Small intestine (tissue), 7 donors: Measurements from ENCODE around the gene PHKB. TPM values are rescaled to one million over a fixed set of nuclear protein-coding genes. Genes with fewer than 3 reads are reported as not detected.

Experiments used
- DNase-seq, 2 donors: peaks; one replicate each; pipeline versions ENCODE4 v3.0.0 to v3.0.0-alpha.2; 2013
- FAIRE-seq: peaks from 2 replicates; lab custom pipeline; 2012; peaks lifted over from hg19 to GRCh38; lab: Jason Lieb, UNC
- H3K27ac ChIP-seq, 3 donors: one replicate each; pipeline ENCODE4 v1.5.1; 2013; ENCODE audit warnings: low read length in 2 of 3, mild to moderate bottlenecking in 2 of 3, control low read depth in 1 of 3, inconsistent platforms in 1 of 3, low read depth in 1 of 3, moderate library complexity in 1 of 3
- H3K27me3 ChIP-seq, 3 donors: one replicate each; pipeline ENCODE4 v1.6.1; 2013; ENCODE audit warnings: low read length in 3 of 3, inconsistent platforms in 1 of 3; ENCODE audit not compliant: control insufficient read depth in 3 of 3, insufficient read depth in 3 of 3
- H3K36me3 ChIP-seq, 3 donors: one replicate each; pipeline ENCODE4 v1.6.1; 2013; ENCODE audit warnings: low read length in 3 of 3, inconsistent platforms in 1 of 3, low read depth in 1 of 3, mild to moderate bottlenecking in 1 of 3, moderate library complexity in 1 of 3; ENCODE audit not compliant: control insufficient read depth in 3 of 3, insufficient read depth in 2 of 3
- H3K4me1 ChIP-seq, 3 donors: one replicate each; pipeline ENCODE4 v1.6.1; 2013; ENCODE audit warnings: low read length in 2 of 3, inconsistent platforms in 1 of 3, low read depth in 1 of 3, mild to moderate bottlenecking in 1 of 3, moderate library complexity in 1 of 3; ENCODE audit not compliant: control insufficient read depth in 3 of 3, insufficient read depth in 2 of 3
- H3K4me3 ChIP-seq, 3 donors: one replicate each; pipeline ENCODE4 v1.5.1; 2013; ENCODE audit warnings: low read length in 3 of 3, control low read depth in 1 of 3, inconsistent platforms in 1 of 3, low read depth in 1 of 3, mild to moderate bottlenecking in 1 of 3, moderate library complexity in 1 of 3
- H3K9me3 ChIP-seq, 2 donors: one replicate each; pipeline ENCODE4 v1.6.1; 2013; ENCODE audit warnings: low read depth in 1 of 2, low read length in 1 of 2; ENCODE audit not compliant: control insufficient read depth in 2 of 2, insufficient read depth in 1 of 2
- WGBS, 3 donors: extraction: QIAGEN DNeasy Blood & Tissue Kit; methylation state at CpG; one replicate each; pipeline ENCODE4 v1.1.7; 2013; 5-methylcytosine and 5-hydroxymethylcytosine counted together
- polyA plus RNA-seq, 4 donors: library from polyadenylated mRNA; stranded (reverse) in 3 of 4; unstranded in 1 of 4; fragments of 200-250 nt in 3 of 4; fragments of 120-200 nt in 1 of 4; gene quantifications; one replicate each; pipeline versions ENCODE4 v1.2.1 to v1.2.3, GENCODE V29; 2013
- donor health status: healthy with polysubstance abuse.
- donor health status: control.
- donor health status: control.
- donor health status: Bipolar disorder and iron deficiency.
- donor health status: healthy.

The PHKB gene
- polyA plus RNA-seq, 4 donors: 27.0 to 69.3 (median 37.0) TPM

DNA sequence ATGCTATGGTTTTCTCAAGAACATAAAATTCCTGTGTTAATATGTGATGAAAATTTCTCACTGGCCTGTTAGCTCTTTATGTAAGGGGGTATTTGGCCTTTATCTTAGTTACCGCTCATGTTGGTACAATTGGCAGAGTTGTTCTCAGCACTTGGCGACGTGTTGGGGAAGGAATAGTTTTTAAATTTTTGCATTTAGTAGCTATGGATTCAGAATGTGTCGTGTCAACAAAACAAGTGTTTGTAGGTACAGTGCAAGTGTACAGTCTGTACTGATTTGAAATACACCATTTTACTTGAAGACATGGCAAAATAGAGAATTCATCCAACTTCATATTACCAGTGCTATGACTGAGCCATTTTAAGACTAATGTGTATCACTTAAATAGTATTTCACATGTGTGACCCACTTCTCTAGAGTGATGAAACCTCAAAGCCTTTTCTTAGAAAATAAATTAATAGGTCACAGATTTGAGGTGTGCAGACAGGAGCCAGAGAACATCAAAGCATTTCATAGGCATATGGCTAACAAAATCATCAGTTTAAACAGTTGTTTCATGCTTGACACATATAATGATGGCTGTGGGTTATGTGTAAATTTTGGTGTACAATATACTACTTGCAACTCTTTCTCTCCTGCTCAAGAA is 150.8 kb downstream of the PHKB start:
- Histone ChIP-seq H3K27me3 (no peaks in the 10 kb centered on the region), H3K4me1 (no peaks in the 10 kb centered on the region), H3K9me3 (no peaks in the 10 kb centered on the region), H3K4me3 (no peak overlapping the region), H3K36me3 (peaks cover 0 to 7% (median 5%) of the 10 kb centered on the region in 3 donors), H3K27ac (no peak overlapping the region)
- no peak for FAIRE-seq
- no peak for DNase-seq
- 93 to 98% (median 97%) methylated on average over 4 of the region's 4 CpGs for WGBS, 3 donors

GRCh38 chr16:47612711-47613110 is 151.6 kb downstream of the PHKB start:
- no peaks in the 10 kb centered on the region for H3K4me1 ChIP-seq
- H3K27ac ChIP-seq: no peak overlapping the region
- H3K4me3 ChIP-seq: no peak overlapping the region
- 97% methylated on average over 2 of the region's 2 CpGs for WGBS, 3 donors
- no peaks in the 10 kb centered on the region for H3K9me3 ChIP-seq
- FAIRE-seq (no peak), DNase-seq (no peak)
- peaks cover 0 to 7% (median 5%) of the 10 kb centered on the region in 3 donors for H3K36me3 ChIP-seq
- no peaks in the 10 kb centered on the region for H3K27me3 ChIP-seq

DNA sequence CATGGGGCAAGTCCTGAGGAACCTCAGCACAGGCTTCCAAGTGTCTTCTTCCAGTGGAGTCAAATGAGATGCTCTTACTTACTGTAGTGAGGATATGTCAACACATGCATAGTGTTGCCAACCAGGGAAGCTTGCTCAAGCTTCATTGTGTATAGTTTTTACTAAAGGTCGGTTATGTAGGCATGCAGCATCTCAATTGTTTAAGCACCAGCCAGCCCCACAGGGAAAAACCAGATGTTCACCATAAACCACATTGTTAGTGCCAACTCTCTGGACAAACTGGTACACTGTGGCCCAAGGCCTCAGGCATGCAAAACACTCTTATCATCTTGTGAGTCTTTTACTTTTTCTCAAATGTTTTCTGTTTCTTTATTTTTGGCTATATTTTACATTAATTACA is 152.1 kb downstream of the PHKB start:
- FAIRE-seq: no peak
- H3K27me3 ChIP-seq: no peaks in the 10 kb centered on the region
- H3K4me1 ChIP-seq: no peaks in the 10 kb centered on the region
- WGBS, 3 donors: 70 to 90% (median 86%) methylated on average over 1 of the region's 1 CpG
- no peak for DNase-seq
- H3K9me3 ChIP-seq: no peaks in the 10 kb centered on the region
- no peak overlapping the region for H3K27ac ChIP-seq
- peaks cover 0 to 7% (median 5%) of the 10 kb centered on the region in 3 donors for H3K36me3 ChIP-seq
- H3K4me3 ChIP-seq: no peak overlapping the region

DNA sequence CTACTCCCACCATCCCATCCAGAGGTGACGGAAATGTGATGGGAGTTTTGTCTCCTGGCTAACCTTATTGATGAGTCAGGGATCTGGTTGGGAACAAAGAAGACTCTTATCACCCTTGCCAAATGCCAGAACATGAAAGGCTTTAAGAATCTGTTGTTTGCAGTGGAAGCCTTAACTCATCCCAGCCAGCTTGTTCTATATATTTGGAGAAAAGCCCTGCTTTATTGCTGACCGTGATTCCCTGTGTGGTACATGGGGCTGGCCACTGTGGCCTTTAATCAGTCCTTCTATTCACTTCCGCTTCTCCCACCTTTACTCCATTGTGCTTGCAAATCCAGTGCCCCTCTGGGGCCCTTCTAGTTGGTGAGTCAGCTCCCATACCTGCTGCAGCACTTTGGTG is 156.6 kb downstream of the PHKB start:
- Histone ChIP-seq H3K4me3 (no peak overlapping the region), H3K4me1 (no peaks in the 10 kb centered on the region), H3K9me3 (no peaks in the 10 kb centered on the region), H3K27me3 (no peaks in the 10 kb centered on the region), H3K36me3 (peaks cover 0 to 2% (median 0%) of the 10 kb centered on the region in 3 donors), H3K27ac (no peak overlapping the region)
- 93 to 98% (median 97%) methylated on average over 3 of the region's 3 CpGs for WGBS, 3 donors
- FAIRE-seq: no peak
- DNase-seq: no peak

- Histone ChIP-seq H3K27me3 (no peaks in the 10 kb centered on the region), H3K4me1 (no peaks in the 10 kb centered on the region), H3K9me3 (no peaks in the 10 kb centered on the region), H3K36me3 (peaks cover 0 to 3% (median 2%) of the 10 kb centered on the region in 3 donors), H3K27ac (no peak overlapping the region), H3K4me3 (no peak overlapping the region)
- FAIRE-seq (no peak), DNase-seq (no peak)
- WGBS, 3 donors: 92 to 97% (median 92%) methylated on average over 1 of the region's 1 CpG
Observed at GRCh38 chr16:47622451-47623176, 161.5 kb downstream of the PHKB start.

DNA sequence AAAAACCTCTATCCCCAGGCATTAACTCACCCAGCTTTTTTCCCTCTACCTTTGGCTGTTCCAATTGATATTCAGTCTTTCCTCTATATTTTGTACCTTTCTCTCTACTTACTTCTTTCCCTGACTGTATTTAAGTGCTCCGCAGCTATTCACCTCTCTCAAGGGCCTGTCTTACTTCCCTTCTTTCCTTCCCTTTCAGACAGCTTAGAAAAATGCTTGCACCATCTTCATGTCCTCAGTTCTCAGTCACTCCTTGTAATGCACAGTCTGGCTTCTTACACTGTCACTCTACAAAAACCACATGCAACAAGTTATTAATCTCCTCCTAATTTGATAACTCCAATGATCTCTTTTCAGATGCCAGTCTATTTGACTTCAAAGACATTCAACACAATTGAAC is 163.4 kb downstream of the PHKB start:
- peaks cover 0 to 3% (median 2%) of the 10 kb centered on the region in 3 donors for H3K36me3 ChIP-seq
- no peak overlapping the region for H3K27ac ChIP-seq
- H3K4me3 ChIP-seq: no peak overlapping the region
- FAIRE-seq (no peak), DNase-seq (no peak)
- no peaks in the 10 kb centered on the region for H3K27me3 ChIP-seq
- 97 to 100% (median 98%) methylated on average over 1 of the region's 1 CpG for WGBS, 3 donors
- H3K9me3 ChIP-seq: no peaks in the 10 kb centered on the region
- no peaks in the 10 kb centered on the region for H3K4me1 ChIP-seq

DNA sequence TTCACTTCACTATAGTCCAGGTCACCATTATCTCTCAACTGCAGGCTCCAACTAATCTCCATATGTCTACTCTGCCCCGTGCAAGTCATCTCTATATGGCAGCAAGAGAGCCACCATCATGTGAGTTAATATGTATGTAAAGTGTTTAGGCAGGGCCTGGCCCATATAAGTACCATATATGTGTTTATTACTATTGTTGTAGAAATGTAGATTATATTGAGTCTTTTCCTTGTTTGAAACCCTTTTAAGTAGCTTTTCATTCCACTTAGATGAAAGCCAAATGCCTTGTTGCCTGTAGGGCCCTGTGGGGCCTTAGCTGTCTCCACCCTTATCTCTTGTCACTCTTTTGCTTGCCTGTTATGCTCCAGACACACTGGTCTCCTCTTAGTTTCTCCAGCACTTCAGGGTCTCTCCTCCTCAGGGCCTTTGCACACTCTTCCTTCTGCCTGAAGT is 164.0 kb downstream of the PHKB start:
- DNase-seq: no peak
- Histone ChIP-seq H3K27me3 (no peaks in the 10 kb centered on the region), H3K4me3 (no peak overlapping the region), H3K9me3 (no peaks in the 10 kb centered on the region), H3K4me1 (no peaks in the 10 kb centered on the region), H3K36me3 (peaks cover 0 to 3% (median 2%) of the 10 kb centered on the region in 3 donors), H3K27ac (no peak overlapping the region)
- WGBS, 3 donors: 97 to 99% (median 97%) methylated on average over 1 of the region's 1 CpG
- FAIRE-seq: no peak

- Histone ChIP-seq H3K27ac (no peak overlapping the region), H3K4me3 (no peak overlapping the region), H3K4me1 (no peaks in the 10 kb centered on the region), H3K36me3 (peaks cover 0 to 7% (median 4%) of the 10 kb centered on the region in 3 donors), H3K27me3 (no peaks in the 10 kb centered on the region), H3K9me3 (no peaks in the 10 kb centered on the region)
- DNase-seq (no peak), FAIRE-seq (no peak)
- 97 to 100% (median 100%) methylated on average over 1 of the region's 1 CpG for WGBS, 3 donors
Observed at GRCh38 chr16:47626246-47626645, 165.1 kb downstream of the PHKB start.
